Neuronal stem cell (in vitro differentiated cells): ENCODE data around the gene DNAJB1.

Experiments used
- DNase-seq: peaks from one replicate; pipeline ENCODE4 v3.0.0-alpha.2; 2013; ENCODE audit warnings: low spot score
- H2AFZ ChIP-seq: one replicate; pipeline ENCODE4 v1.6.1; 2013; ENCODE audit warnings: mild to moderate bottlenecking, low read length, inconsistent platforms
- H2AK5ac ChIP-seq: 2 replicates; pipeline ENCODE4 v1.6.1; 2013; ENCODE audit warnings: low read depth, mild to moderate bottlenecking, inconsistent platforms, low read length, moderate library complexity, mixed read lengths
- H2BK120ac ChIP-seq: 2 replicates; pipeline ENCODE4 v1.6.1; 2013; ENCODE audit warnings: low read depth, mild to moderate bottlenecking, inconsistent platforms, low read length, moderate library complexity, mixed read lengths
- H2BK12ac ChIP-seq: one replicate; pipeline ENCODE4 v1.6.1; 2013; ENCODE audit warnings: low read length, inconsistent platforms
- H2BK15ac ChIP-seq: 2 replicates; pipeline ENCODE4 v1.6.1; 2013; ENCODE audit warnings: mild to moderate bottlenecking, low read length, inconsistent platforms, mixed read lengths
- H2BK5ac ChIP-seq: one replicate; pipeline ENCODE4 v1.6.1; 2013; ENCODE audit warnings: inconsistent platforms, mild to moderate bottlenecking, low read length, moderate library complexity
- H3K14ac ChIP-seq: one replicate; pipeline ENCODE4 v1.6.1; 2013; ENCODE audit warnings: low read length, inconsistent platforms
- H3K18ac ChIP-seq: 2 replicates; pipeline ENCODE4 v1.6.1; 2013; ENCODE audit warnings: low read length, inconsistent platforms
- H3K23ac ChIP-seq: 2 replicates; pipeline ENCODE4 v1.6.1; 2013; ENCODE audit warnings: low read depth, mild to moderate bottlenecking, mixed read lengths, low read length, inconsistent platforms; ENCODE audit not compliant: poor library complexity
- H3K27ac ChIP-seq: replicated peaks from 3 replicates; pipeline ENCODE4 v1.5.1; 2013; ENCODE audit warnings: low read length, inconsistent platforms
- H3K27me3 ChIP-seq, 3 experiments: 2 replicates each; pipeline ENCODE4 v1.6.1; 2013; ENCODE audit warnings: low read length in 3 of 3, mild to moderate bottlenecking in 2 of 3, inconsistent platforms in 1 of 3, low read depth in 1 of 3, mixed read lengths in 1 of 3, moderate library complexity in 1 of 3; ENCODE audit not compliant: control insufficient read depth in 3 of 3, insufficient read depth in 3 of 3
- H3K36me3 ChIP-seq, 2 donors: replicated peaks in 1 of 2; 2 replicates each; pipeline ENCODE4 v1.6.1; 2013; ENCODE audit warnings: low read length in 2 of 2; ENCODE audit not compliant: control insufficient read depth in 2 of 2, insufficient read depth in 2 of 2
- H3K4ac ChIP-seq: 2 replicates; pipeline ENCODE4 v1.6.1; 2013; ENCODE audit warnings: inconsistent platforms, mild to moderate bottlenecking, low read length, moderate library complexity
- H3K4me1 ChIP-seq, 2 donors: 1 replicate in 1 of 2; 2 replicates in 1 of 2; pipeline ENCODE4 v1.6.1; 2013; ENCODE audit warnings: low read length in 2 of 2, low read depth in 1 of 2; ENCODE audit not compliant: control insufficient read depth in 2 of 2, insufficient read depth in 1 of 2
- H3K4me2 ChIP-seq: one replicate; pipeline ENCODE4 v1.6.1; 2013; ENCODE audit warnings: mild to moderate bottlenecking, low read length, inconsistent platforms; ENCODE audit not compliant: insufficient read depth, poor library complexity, severe bottlenecking
- H3K4me3 ChIP-seq, 2 donors: 2 replicates each; pipeline ENCODE4 v1.5.1; 2013; ENCODE audit warnings: low read length in 2 of 2, mild to moderate bottlenecking in 2 of 2, inconsistent platforms in 1 of 2, moderate library complexity in 1 of 2
- H3K79me1 ChIP-seq: one replicate; pipeline ENCODE4 v1.6.1; 2013; ENCODE audit warnings: low read depth, mild to moderate bottlenecking, inconsistent platforms, low read length, moderate library complexity
- H3K9ac ChIP-seq: one replicate; pipeline ENCODE4 v1.6.1; 2013; ENCODE audit warnings: mild to moderate bottlenecking, low read depth, low read length, inconsistent platforms; ENCODE audit not compliant: poor library complexity
- H3K9me3 ChIP-seq, 2 donors: replicated peaks in 1 of 2; 2 replicates each; pipeline versions ENCODE3 to v1.6.1; 2013; ENCODE audit warnings: low read length in 2 of 2, mild to moderate bottlenecking in 2 of 2, inconsistent platforms in 1 of 2, low read depth in 1 of 2, mixed read lengths in 1 of 2, moderate library complexity in 1 of 2; ENCODE audit not compliant: control insufficient read depth in 2 of 2, insufficient read depth in 1 of 2
- H4K8ac ChIP-seq: one replicate; pipeline ENCODE4 v1.6.1; 2013; ENCODE audit warnings: low read depth, mild to moderate bottlenecking, inconsistent platforms, low read length, moderate library complexity
- H4K91ac ChIP-seq: one replicate; pipeline ENCODE4 v1.6.1; 2013; ENCODE audit warnings: low read length, low read depth, mild to moderate bottlenecking, inconsistent platforms; ENCODE audit not compliant: poor library complexity
- WGBS, 2 donors: extraction: QIAGEN DNeasy Blood & Tissue Kit; methylation state at CpG; one replicate each; pipeline ENCODE4 v1.1.7; 2013; ENCODE audit warnings: missing lambda C conversion rate in 2 of 2, mixed read lengths in 1 of 2; ENCODE audit not compliant: insufficient read length in 2 of 2, insufficient replicate concordance in 1 of 2; ENCODE audit errors: extremely low coverage in 2 of 2; 5-methylcytosine and 5-hydroxymethylcytosine counted together

DNAJB1 gene

DNA sequence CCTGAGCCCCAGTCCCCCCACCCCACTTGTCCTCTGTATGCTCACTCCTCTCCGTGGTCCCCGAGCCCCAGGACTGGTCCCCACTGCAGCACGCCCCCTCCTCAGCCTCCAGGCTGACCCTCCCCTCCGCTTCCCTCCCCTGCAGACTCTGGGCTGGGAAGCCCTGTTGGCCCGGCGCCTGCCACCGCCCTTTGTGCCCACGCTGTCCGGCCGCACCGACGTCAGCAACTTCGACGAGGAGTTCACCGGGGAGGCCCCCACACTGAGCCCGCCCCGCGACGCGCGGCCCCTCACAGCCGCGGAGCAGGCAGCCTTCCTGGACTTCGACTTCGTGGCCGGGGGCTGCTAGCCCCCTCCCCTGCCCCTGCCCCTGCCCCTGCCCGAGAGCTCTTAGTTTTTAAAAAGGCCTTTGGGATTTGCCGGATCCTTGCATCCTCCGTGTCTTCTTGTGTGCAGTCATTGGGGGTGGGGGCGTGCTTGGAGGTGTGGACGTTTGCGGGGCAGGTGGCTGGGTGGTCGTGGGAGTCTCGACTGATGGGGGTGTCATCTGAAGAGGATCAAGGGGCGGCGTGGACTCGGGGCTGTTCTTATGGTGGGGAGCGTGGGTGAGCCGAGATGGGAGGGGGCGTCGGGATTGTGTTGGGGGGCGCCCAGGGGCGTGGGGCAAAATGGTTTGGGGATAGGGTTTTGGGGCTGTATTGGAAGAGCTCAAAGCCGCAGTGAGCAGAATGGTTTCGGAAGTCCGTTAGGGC lies 46.6 kb downstream of the DNAJB1 start:
- DNase-seq: no peak
- no peaks in the 10 kb centered on the region for H3K79me1 ChIP-seq
- no peak overlapping the region for H3K4me2 ChIP-seq
- peak overlapping the region; percentile 81 for H2AK5ac ChIP-seq
- no peak overlapping the region for H4K91ac ChIP-seq
- H3K27ac ChIP-seq: no peak overlapping the region
- H2BK12ac ChIP-seq: no peak overlapping the region
- H2BK5ac ChIP-seq: no peak overlapping the region
- H2BK15ac ChIP-seq: no peak overlapping the region
- peaks cover 0 to 6% (median 0%) of the 10 kb centered on the region in 3 experiments for H3K27me3 ChIP-seq
- peak overlapping the region; percentile 95 for H3K23ac ChIP-seq
- no peak overlapping the region for H4K8ac ChIP-seq
- peak overlapping the region; percentile 29 for H2AFZ ChIP-seq
- no peak overlapping the region for H3K14ac ChIP-seq
- H3K9me3 ChIP-seq: no peaks in the 10 kb centered on the region
- no peak overlapping the region for H3K9ac ChIP-seq
- H3K4me1 ChIP-seq: peaks cover 2 to 18% of the 10 kb centered on the region in 2 donors
- H3K18ac ChIP-seq: peak overlapping the region; percentile 99
- WGBS, 2 donors: no CpG with 5 or more reads among the region's 46 CpGs
- no peak overlapping the region for H3K4ac ChIP-seq
- H3K4me3 ChIP-seq: no peak overlapping the region
- H3K36me3 ChIP-seq: peaks cover 21 to 38% of the 10 kb centered on the region in 2 donors
- no peak overlapping the region for H2BK120ac ChIP-seq

GRCh38 chr19:14470031-14470876 lies 47.9 kb downstream of the DNAJB1 start:
- Histone ChIP-seq H3K4ac (no peak overlapping the region), H3K14ac (no peak overlapping the region)

GRCh38 chr19:14467816-14468215 lies 50.4 kb downstream of the DNAJB1 start:
- no CpG with 5 or more reads among the region's 9 CpGs for WGBS, 2 donors
- Histone ChIP-seq H3K9ac (no peak overlapping the region), H3K27me3 (peaks cover 0 to 3% (median 0%) of the 10 kb centered on the region in 3 experiments), H3K36me3 (peaks cover 32 to 68% of the 10 kb centered on the region in 2 donors), H2BK5ac (no peak overlapping the region), H2BK15ac (no peak overlapping the region), H3K9me3 (no peaks in the 10 kb centered on the region), H3K23ac (no peak overlapping the region), H3K4me2 (no peak overlapping the region), H3K4me3 (no peak overlapping the region), H3K4me1 (peaks cover 2 to 4% of the 10 kb centered on the region in 2 donors), H2BK12ac (no peak overlapping the region), H3K79me1 (no peaks in the 10 kb centered on the region), H2AK5ac (no peak overlapping the region), H4K8ac (no peak overlapping the region), H4K91ac (no peak overlapping the region), H2BK120ac (no peak overlapping the region), H3K18ac (no peak overlapping the region), H2AFZ (no peak overlapping the region), H3K27ac (no peak overlapping the region), H3K4ac (no peak overlapping the region), H3K14ac (no peak overlapping the region)
- no peak for DNase-seq

More at GRCh38 chr19:14470031-14470876, 47.9 kb downstream of the DNAJB1 start:
- no peak overlapping the region for H2AK5ac ChIP-seq
- no peak overlapping the region for H4K8ac ChIP-seq
- H3K79me1 ChIP-seq: no peaks in the 10 kb centered on the region
- H3K4me1 ChIP-seq: peaks cover 2 to 11% of the 10 kb centered on the region in 2 donors
- no peak overlapping the region for H3K23ac ChIP-seq
- H3K4me2 ChIP-seq: no peak overlapping the region
- H2BK15ac ChIP-seq: no peak overlapping the region
- H3K27me3 ChIP-seq: peaks cover 0 to 6% (median 0%) of the 10 kb centered on the region in 3 experiments
- H3K27ac ChIP-seq: no peak overlapping the region
- H3K9ac ChIP-seq: no peak overlapping the region
- peaks cover 21 to 47% of the 10 kb centered on the region in 2 donors for H3K36me3 ChIP-seq
- no peaks in the 10 kb centered on the region for H3K9me3 ChIP-seq
- no peak overlapping the region for H3K4me3 ChIP-seq
- no peak overlapping the region for H3K18ac ChIP-seq
- H4K91ac ChIP-seq: no peak overlapping the region
- WGBS, 2 donors: no CpG with 5 or more reads among the region's 32 CpGs
- H2BK120ac ChIP-seq: no peak overlapping the region
- no peak overlapping the region for H2BK5ac ChIP-seq
- no peak overlapping the region for H2BK12ac ChIP-seq
- H2AFZ ChIP-seq: no peak overlapping the region
- no peak for DNase-seq

DNA sequence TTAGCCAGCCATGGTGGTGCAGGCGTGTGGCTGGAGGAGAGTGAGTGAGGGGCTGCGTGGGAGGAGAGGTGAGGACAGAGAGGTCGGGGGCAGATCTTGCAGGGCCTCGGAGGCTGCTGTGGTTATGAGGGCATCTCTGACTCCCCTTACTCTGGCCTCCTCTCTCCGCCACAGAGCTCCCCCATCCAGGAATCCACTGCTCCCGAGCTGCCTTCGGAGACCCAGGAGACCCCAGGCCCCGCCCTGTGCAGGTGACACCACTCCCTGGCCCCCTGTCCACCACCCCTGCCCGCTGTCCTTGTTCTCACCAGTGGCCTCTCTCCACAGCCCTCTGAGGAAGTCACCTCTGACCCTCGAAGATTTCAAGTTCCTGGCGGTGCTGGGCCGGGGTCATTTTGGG lies 50.8 kb downstream of the DNAJB1 start:
- Histone ChIP-seq H2AK5ac (no peak overlapping the region), H3K18ac (no peak overlapping the region), H4K8ac (no peak overlapping the region), H3K4ac (no peak overlapping the region), H2BK5ac (no peak overlapping the region), H2BK120ac (no peak overlapping the region), H3K4me1 (peaks cover 1 to 2% of the 10 kb centered on the region in 2 donors), H3K4me3 (no peak overlapping the region), H3K36me3 (peaks cover 32 to 71% of the 10 kb centered on the region in 2 donors), H4K91ac (no peak overlapping the region), H3K23ac (no peak overlapping the region), H3K79me1 (no peaks in the 10 kb centered on the region), H3K9me3 (no peaks in the 10 kb centered on the region), H3K27ac (no peak overlapping the region), H3K4me2 (no peak overlapping the region), H2BK12ac (no peak overlapping the region), H3K27me3 (peaks cover 0 to 1% (median 0%) of the 10 kb centered on the region in 3 experiments), H3K9ac (no peak overlapping the region), H3K14ac (no peak overlapping the region), H2AFZ (no peak overlapping the region), H2BK15ac (no peak overlapping the region)
- WGBS, 2 donors: no CpG with 5 or more reads among the region's 12 CpGs
- no peak for DNase-seq
